Spleen (tissue), 11 donors: ENCODE results near the gene NRN1L. TPM values are rescaled to one million over a fixed set of nuclear protein-coding genes. Genes with fewer than 3 reads are reported as not detected.

ENCODE experiments used
- DNase-seq: peaks from one replicate; pipeline ENCODE4 v3.0.0-alpha.2; 2020
- H3K27ac ChIP-seq, 8 donors: fragments of 200-600 bp; sonication (generic) in 7 of 8; 1 replicate in 4 of 8; 2 replicates in 4 of 8; pipeline versions ENCODE4 v1.5.0 to v1.8.0; 2016 to 2021; ENCODE audit warnings: inconsistent platforms in 4 of 8, mild to moderate bottlenecking in 4 of 8, moderate library complexity in 1 of 8
- H3K27me3 ChIP-seq, 7 donors: fragments of 200-600 bp; sonication (generic) in 6 of 7; replicated peaks in 1 of 7; 1 replicate in 4 of 7; 2 replicates in 3 of 7; pipeline versions ENCODE4 v1.5.0 to v1.8.0; 2016 to 2021; ENCODE audit warnings: inconsistent platforms in 3 of 7, mild to moderate bottlenecking in 1 of 7
- H3K36me3 ChIP-seq, 6 donors: fragments of 200-600 bp; sonication (generic) in 5 of 6; 1 replicate in 4 of 6; 2 replicates in 2 of 6; pipeline versions ENCODE4 v1.5.0 to v1.8.0; 2016 to 2021; ENCODE audit warnings: inconsistent platforms in 2 of 6
- H3K4me1 ChIP-seq, 6 donors: fragments of 200-600 bp; sonication (generic) in 5 of 6; 1 replicate in 3 of 6; 2 replicates in 3 of 6; pipeline versions ENCODE4 v1.5.0 to v1.8.0; 2016 to 2021; ENCODE audit warnings: inconsistent platforms in 3 of 6
- H3K4me3 ChIP-seq, 8 donors: fragments of 200-600 bp; sonication (generic) in 7 of 8; 1 replicate in 4 of 8; 2 replicates in 4 of 8; pipeline versions ENCODE4 v1.5.0 to v1.8.0; 2016 to 2021; ENCODE audit warnings: inconsistent platforms in 4 of 8, mild to moderate bottlenecking in 4 of 8, moderate library complexity in 2 of 8
- H3K9me3 ChIP-seq, 8 donors: fragments of 200-600 bp; sonication (generic) in 7 of 8; 1 replicate in 4 of 8; 2 replicates in 4 of 8; pipeline versions ENCODE4 v1.5.0 to v1.8.0; 2016 to 2021; ENCODE audit warnings: inconsistent platforms in 4 of 8
- POLR2A ChIP-seq, 3 donors: fragments of 450-650 bp; IDR thresholded peaks; one replicate each; pipeline ENCODE4 v1.5.1; 2017; ENCODE audit warnings: antibody characterized with exemption in 3 of 3, mild to moderate bottlenecking in 1 of 3
- POLR2AphosphoS5 ChIP-seq, 3 donors: sonication (generic); formaldehyde crosslinking; IDR thresholded peaks; one replicate each; pipeline ENCODE4 v1.5.1; 2017; ENCODE audit warnings: antibody characterized with exemption in 3 of 3
- WGBS, 5 donors: extraction: QIAGEN DNeasy Blood & Tissue Kit in 3 of 5; methylation state at CpG; one replicate each; pipeline versions ENCODE4 v1.1.5 to v1.1.7; 2013 to 2018; 5-methylcytosine and 5-hydroxymethylcytosine counted together
- intact Hi-C: fragments of 100-400 bp; cut with DNase I; formaldehyde crosslinking; loops from one replicate; pipeline ENCODE4 v1.15.0; 2023; ENCODE audit warnings: low total_unique reads
- polyA plus RNA-seq, 3 donors: library from polyadenylated mRNA; stranded (reverse); fragments of 200-250 nt; gene quantifications; one replicate each; pipeline ENCODE4 v1.2.1, GENCODE V29; 2013
- total RNA-seq, 7 donors: library from RNA; depleted of rRNA in 3 of 7; stranded (reverse); fragments of >200 nt in 3 of 7; fragmentation: NEBNext Ultra II Directional in 4 of 7; extraction: Animal tissue kit (Norgen Biotek cat#: 25700) in 4 of 7; gene quantifications; one replicate each; pipeline versions ENCODE4 v1.1.0 to v1.2.1, GENCODE V29; 2016 to 2021
- TF ChIP-seq, protein P1 (sequence below), 11 experiments: fragments of 200-600 bp in 7 of 11; fragments of 450-650 bp in 4 of 11; sonication (generic) in 4 of 11; IDR thresholded peaks in 8 of 11; conservative IDR thresholded peaks in 3 of 11; 1 replicate in 7 of 11; 2 replicates in 4 of 11; pipeline versions ENCODE4 v1.4.0 to v1.8.0; 2016 to 2021; ENCODE audit warnings: antibody characterized with exemption in 11 of 11, inconsistent platforms in 4 of 11, mild to moderate bottlenecking in 1 of 11
- donor health status: healthy with polysubstance abuse.
- donor health status: DM: no; HTN: no; CAD: no; lungs with moderate emphysema.
- donor health status: DM: no; HTN: no; CAD: no.
- donor health status: Bipolar disorder and iron deficiency.
- donor health status: healthy.
- donor health status: DM: no; HTN: no; CAD: no.
- donor health status: DM: yes; HTN: yes; CAD: no.

Gene NRN1L
- total and polyA plus RNA-seq, 10 donors, result 0.60 to 6.2 (median 3.0) TPM; not detected in 2

DNA sequence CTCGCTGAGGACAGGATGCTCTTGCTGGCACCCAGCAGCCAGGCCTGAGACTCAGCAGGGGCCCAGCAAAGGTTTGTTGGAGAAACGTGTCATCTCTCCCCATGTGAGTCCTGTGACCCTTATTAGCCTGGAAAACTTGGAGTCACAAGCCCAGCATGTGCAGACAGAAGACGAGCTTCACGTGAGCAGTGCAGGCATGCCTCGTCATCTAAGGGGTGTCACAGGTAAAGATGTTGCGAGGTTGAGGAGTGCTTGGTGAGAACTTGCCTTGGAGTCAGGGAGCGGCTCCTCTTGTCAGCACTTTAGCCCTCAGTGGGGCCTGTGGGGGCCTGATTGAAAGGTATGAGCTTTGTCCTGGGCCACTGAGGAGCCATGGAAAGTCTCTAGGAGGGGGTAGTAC lies 49.1 kb downstream of the NRN1L start:
- H3K4me1 ChIP-seq, result peaks cover 11 to 46% (median 24%) of the 10 kb centered on the region in 6 donors
- no peak for TF ChIP-seq POLR2A (IDR thresholded peaks at IDR 0.05)
- TF ChIP-seq POLR2AphosphoS5 (IDR thresholded peaks at IDR 0.05), result peak; percentile 8 to 46 (median 37)
- 85 to 93% (median 88%) methylated on average over 6 to 7 of the region's 7 CpGs for WGBS, 5 donors
- H3K36me3 ChIP-seq, result peaks cover 0 to 67% (median 50%) of the 10 kb centered on the region in 6 donors
- no peak for DNase-seq
- H3K4me3 ChIP-seq, result no peak overlapping the region
- intact Hi-C loops, result loop anchor here (10.0 kb wide), 1 partner anchor 89 kb away; the partner anchor contains the start of genes CENPT, NUTF2 and THAP11
- H3K27me3 ChIP-seq, result no peaks in the 10 kb centered on the region
- H3K27ac ChIP-seq, result peak overlapping the region in 2 of 8 donors; percentile 98 to 99
- no peaks in the 10 kb centered on the region for H3K9me3 ChIP-seq

DNA sequence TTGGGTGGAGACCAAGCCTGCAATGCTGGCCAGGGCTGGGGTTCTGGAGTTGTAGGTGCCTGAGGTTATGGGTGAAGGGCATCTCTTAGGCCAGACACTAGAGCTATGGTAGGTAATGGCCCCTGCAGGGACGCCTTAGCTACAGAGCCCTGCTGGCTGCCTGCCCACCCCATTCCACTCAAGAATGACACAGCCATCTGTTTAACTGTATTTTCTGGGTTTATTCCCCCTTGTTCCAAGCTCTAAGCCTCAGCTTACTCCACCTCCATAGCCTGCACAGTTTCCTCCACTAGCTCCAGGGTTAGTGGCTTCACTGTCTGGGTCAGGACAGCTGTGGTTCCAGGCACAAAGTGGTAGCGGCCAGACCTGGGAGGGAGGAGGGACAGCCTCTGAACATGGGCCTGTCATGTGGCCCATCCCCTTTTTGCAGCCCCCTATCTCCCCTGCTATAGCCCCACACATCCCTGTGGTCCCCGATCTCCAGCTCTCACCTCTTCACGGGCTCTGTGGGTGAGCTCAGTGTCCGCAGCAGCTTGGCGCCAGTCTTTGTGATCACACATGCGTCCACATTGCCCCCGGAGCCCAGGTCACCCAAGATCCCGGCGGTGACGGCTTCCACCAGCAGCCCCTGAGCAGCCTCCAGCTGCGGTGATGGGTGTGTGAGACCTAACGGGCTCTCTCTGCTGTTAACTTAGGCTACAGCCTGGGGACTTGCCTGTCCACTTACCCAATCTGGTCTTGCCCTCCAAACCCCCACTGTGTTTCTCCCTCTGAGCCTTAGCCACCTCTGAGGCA lies 49.8 kb downstream of the NRN1L start:
- peak overlapping the region in 1 of 8 donors; percentile 95 for H3K4me3 ChIP-seq
- H3K27ac ChIP-seq, result peak overlapping the region in 5 of 8 donors; percentile 97 to 99 (median 98)
- DNase-seq, result peak; percentile 84
- H3K36me3 ChIP-seq, result peaks cover 0 to 64% (median 45%) of the 10 kb centered on the region in 6 donors
- no peaks in the 10 kb centered on the region for H3K9me3 ChIP-seq
- no peaks in the 10 kb centered on the region for H3K27me3 ChIP-seq
- intact Hi-C loops, result loop anchor here (10.0 kb wide), 1 partner anchor 90 kb away; the partner anchor contains the start of genes CENPT, NUTF2 and THAP11
- peak in 1 of 3 donors; percentile 44 for TF ChIP-seq POLR2AphosphoS5 (IDR thresholded peaks at IDR 0.05)
- TF ChIP-seq, protein P1, sequence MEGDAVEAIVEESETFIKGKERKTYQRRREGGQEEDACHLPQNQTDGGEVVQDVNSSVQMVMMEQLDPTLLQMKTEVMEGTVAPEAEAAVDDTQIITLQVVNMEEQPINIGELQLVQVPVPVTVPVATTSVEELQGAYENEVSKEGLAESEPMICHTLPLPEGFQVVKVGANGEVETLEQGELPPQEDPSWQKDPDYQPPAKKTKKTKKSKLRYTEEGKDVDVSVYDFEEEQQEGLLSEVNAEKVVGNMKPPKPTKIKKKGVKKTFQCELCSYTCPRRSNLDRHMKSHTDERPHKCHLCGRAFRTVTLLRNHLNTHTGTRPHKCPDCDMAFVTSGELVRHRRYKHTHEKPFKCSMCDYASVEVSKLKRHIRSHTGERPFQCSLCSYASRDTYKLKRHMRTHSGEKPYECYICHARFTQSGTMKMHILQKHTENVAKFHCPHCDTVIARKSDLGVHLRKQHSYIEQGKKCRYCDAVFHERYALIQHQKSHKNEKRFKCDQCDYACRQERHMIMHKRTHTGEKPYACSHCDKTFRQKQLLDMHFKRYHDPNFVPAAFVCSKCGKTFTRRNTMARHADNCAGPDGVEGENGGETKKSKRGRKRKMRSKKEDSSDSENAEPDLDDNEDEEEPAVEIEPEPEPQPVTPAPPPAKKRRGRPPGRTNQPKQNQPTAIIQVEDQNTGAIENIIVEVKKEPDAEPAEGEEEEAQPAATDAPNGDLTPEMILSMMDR (IDR thresholded peaks at IDR 0.05 in 8 of 11, conservative IDR thresholded peaks at IDR 0.05 in 3 of 11), result no peak
- 80 to 89% (median 87%) methylated on average over 11 to 13 of the region's 13 CpGs for WGBS, 5 donors
- H3K4me1 ChIP-seq, result peaks cover 11 to 43% (median 26%) of the 10 kb centered on the region in 6 donors

DNA sequence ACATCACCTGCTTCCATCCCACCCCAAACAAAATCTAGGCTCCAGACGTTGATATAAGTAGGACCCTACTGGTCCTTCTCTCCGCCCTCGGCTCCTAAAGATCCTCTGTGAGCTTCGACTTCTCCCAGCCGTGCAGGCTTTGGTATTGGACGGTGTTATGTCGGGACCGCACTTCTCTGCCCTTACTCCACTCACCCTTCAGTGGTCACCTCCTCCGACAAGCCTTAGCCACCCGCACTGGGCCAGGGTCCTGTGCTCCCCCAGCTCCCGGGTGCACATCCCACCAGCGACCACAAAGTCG lies 50.4 kb downstream of the NRN1L start:
- H3K4me1 ChIP-seq, result peaks cover 11 to 49% (median 32%) of the 10 kb centered on the region in 6 donors
- H3K9me3 ChIP-seq, result no peaks in the 10 kb centered on the region
- no peaks in the 10 kb centered on the region for H3K27me3 ChIP-seq
- TF ChIP-seq POLR2A (IDR thresholded peaks at IDR 0.05), result no peak
- no peak for TF ChIP-seq POLR2AphosphoS5 (IDR thresholded peaks at IDR 0.05)
- TF ChIP-seq, protein P1 (IDR thresholded peaks at IDR 0.05 in 8 of 11, conservative IDR thresholded peaks at IDR 0.05 in 3 of 11), result no peak
- peak overlapping the region in 7 of 8 donors; percentile 97 to 99 (median 98) for H3K27ac ChIP-seq
- intact Hi-C loops, result loop anchor here (10.0 kb wide), 1 partner anchor 90 kb away; the partner anchor contains the start of genes CENPT, NUTF2 and THAP11
- peak overlapping the region; percentile 72 to 98 (median 96) for H3K4me3 ChIP-seq
- no peak for DNase-seq
- H3K36me3 ChIP-seq, result peaks cover 0 to 64% (median 40%) of the 10 kb centered on the region in 6 donors
- WGBS, 5 donors, result 66 to 74% (median 71%) methylated on average over 13 of the region's 13 CpGs

- peaks cover 11 to 54% (median 36%) of the 10 kb centered on the region in 6 donors for H3K4me1 ChIP-seq
- peak overlapping the region; percentile 97 to 99 (median 98) for H3K27ac ChIP-seq
- TF ChIP-seq, protein P1 (IDR thresholded peaks at IDR 0.05 in 8 of 11, conservative IDR thresholded peaks at IDR 0.05 in 3 of 11), result peak in 5 of 11 experiments; percentile 7 to 45 (median 28)
- TF ChIP-seq POLR2AphosphoS5 (IDR thresholded peaks at IDR 0.05), result peak; percentile 92 to 98 (median 93)
- peak in 2 of 3 donors; percentile 42 to 75 for TF ChIP-seq POLR2A (IDR thresholded peaks at IDR 0.05)
- no peaks in the 10 kb centered on the region for H3K27me3 ChIP-seq
- intact Hi-C loops, result loop anchor here (10.0 kb wide), 1 partner anchor 91 kb away; the partner anchor contains the start of genes CENPT, NUTF2 and THAP11
- H3K9me3 ChIP-seq, result no peaks in the 10 kb centered on the region
- H3K36me3 ChIP-seq, result peaks cover 0 to 64% (median 36%) of the 10 kb centered on the region in 6 donors
- 10 to 12% (median 11%) methylated on average over 39 to 55 of the region's 55 CpGs for WGBS, 5 donors
- peak overlapping the region; percentile 72 to 98 (median 96) for H3K4me3 ChIP-seq
- DNase-seq, result peak; percentile 99
Measured at GRCh38 chr16:67935402-67936123, 50.9 kb downstream of the NRN1L start.
